SK-N-DZ (cell line): ENCODE measurements around the gene ZP2. TPM values are rescaled to one million over a fixed set of nuclear protein-coding genes. Genes with fewer than 3 reads are reported as not detected.
"Not testable (repeated sequence)": the region's sequence is repeated elsewhere in the genome, so short reads cannot be mapped to it uniquely, and the experiment has no call there.

Experiments
- DNase-seq: peaks from one replicate; pipeline ENCODE4 v3.0.0-alpha.2; 2015; ENCODE audit warnings: low spot score
- polyA plus RNA-seq, 2 experiments: library from polyadenylated mRNA; depleted of rRNA; stranded (reverse); fragments of >200 nt; gene quantifications; 2 replicates each; pipeline ENCODE4 v1.2.3, GENCODE V29; 2014

ZP2 gene
- 0.16 TPM in 1 of 2 replicates, not detected in the other for polyA plus RNA-seq (2014; cell fraction: cytosol; rRNA removed)
- polyA plus RNA-seq (2014; cell fraction: nucleus; rRNA removed): not detected in 2 replicates

- no peak for DNase-seq
Observed at GRCh38 chr16:21211486-21211885, at the start of gene ZP2. TSS of gene ZP2 (minus strand) at chr16:21211574. CDS start at chr16:21211547, 27 bp downstream.

GRCh38 chr16:21257284-21257683, 45.9 kb upstream of the ZP2 start:
- no peak for DNase-seq

- no peak for DNase-seq
Observed at GRCh38 chr16:21256636-21257035, 45.3 kb upstream of the ZP2 start.

- no peak for DNase-seq
Observed at GRCh38 chr16:21253470-21253869, 42.1 kb upstream of the ZP2 start.

- no peak for DNase-seq
Observed at GRCh38 chr16:21250072-21250923, 38.9 kb upstream of the ZP2 start.

GRCh38 chr16:21248179-21248578, 36.8 kb upstream of the ZP2 start:
- not testable (repeated sequence) for DNase-seq

GRCh38 chr16:21244518-21245215, 33.3 kb upstream of the ZP2 start:
- DNase-seq: no peak

GRCh38 chr16:21242756-21243155, 31.4 kb upstream of the ZP2 start:
- DNase-seq: no peak

GRCh38 chr16:21239646-21240045, 28.3 kb upstream of the ZP2 start:
- DNase-seq: no peak

GRCh38 chr16:21236831-21237230, 25.5 kb upstream of the ZP2 start:
- no peak for DNase-seq

GRCh38 chr16:21235199-21235585, 23.8 kb upstream of the ZP2 start:
- no peak for DNase-seq

GRCh38 chr16:21233521-21234150, 22.3 kb upstream of the ZP2 start, which contains the start of gene ANKS4B:
TSS of gene ANKS4B (plus strand) at chr16:21233699. CDS start at chr16:21233738, 39 bp downstream.
- no peak for DNase-seq

- DNase-seq: no peak
Observed at GRCh38 chr16:21233045-21233520, 21.7 kb upstream of the ZP2 start.

- no peak for DNase-seq
Observed at GRCh38 chr16:21228361-21228872, 17.0 kb upstream of the ZP2 start.

- DNase-seq: no peak
Observed at GRCh38 chr16:21227866-21228265, 16.5 kb upstream of the ZP2 start.

GRCh38 chr16:21226749-21227148, 15.4 kb upstream of the ZP2 start:
- DNase-seq: no peak

GRCh38 chr16:21224800-21225199, 13.4 kb upstream of the ZP2 start:
- no peak for DNase-seq

GRCh38 chr16:21223787-21224186, 12.4 kb upstream of the ZP2 start:
- DNase-seq: no peak

- DNase-seq: no peak
Observed at GRCh38 chr16:21222495-21223337, 11.3 kb upstream of the ZP2 start.

GRCh38 chr16:21219551-21219950, 8.2 kb upstream of the ZP2 start:
- no peak for DNase-seq

GRCh38 chr16:21218153-21218552, 6.8 kb upstream of the ZP2 start:
- no peak for DNase-seq
